Forelimb muscle (tissue), 1 donor: ENCODE data around the gene ALX3. TPM values are rescaled to one million over a fixed set of nuclear protein-coding genes. Genes with fewer than 3 reads are reported as not detected.

Experiments used
- DNase-seq: peaks from one replicate; pipeline ENCODE4 v3.0.0-alpha.2; 2013; ENCODE audit warnings: low read depth
- polyA plus RNA-seq: library from polyadenylated mRNA; unstranded; fragments of 120-200 nt; gene quantifications from one replicate; pipeline ENCODE4 v1.2.1, GENCODE V29; 2013; ENCODE audit not compliant: insufficient read length

ALX3 gene
- polyA plus RNA-seq, 1 donor: not detected

GRCh38 chr1:110065841-110066240, 4.6 kb downstream of the ALX3 start:
- no peak for DNase-seq

- no peak for DNase-seq
Measured at GRCh38 chr1:110064576-110065337, 5.7 kb downstream of the ALX3 start.

- no peak for DNase-seq
Measured at GRCh38 chr1:110063781-110064180, 6.7 kb downstream of the ALX3 start.

- DNase-seq: no peak
Measured at GRCh38 chr1:110062612-110063011, 7.9 kb downstream of the ALX3 start.

GRCh38 chr1:110061341-110061740, 9.1 kb downstream of the ALX3 start:
- no peak for DNase-seq

- no peak for DNase-seq
Measured at GRCh38 chr1:110060662-110061060, 9.8 kb downstream of the ALX3 start.

- no peak for DNase-seq
Measured at GRCh38 chr1:110060034-110060661, 10.3 kb downstream of the ALX3 start.

- DNase-seq: no peak
Measured at GRCh38 chr1:110059133-110059863, 11.2 kb downstream of the ALX3 start.

GRCh38 chr1:110058591-110058990, 11.9 kb downstream of the ALX3 start:
- no peak for DNase-seq

GRCh38 chr1:110057963-110058518, 12.4 kb downstream of the ALX3 start:
- DNase-seq: no peak

- DNase-seq: no peak
Measured at GRCh38 chr1:110056776-110057175, 13.7 kb downstream of the ALX3 start.

- DNase-seq: no peak
Measured at GRCh38 chr1:110056285-110056683, 14.2 kb downstream of the ALX3 start.

- no peak for DNase-seq
Measured at GRCh38 chr1:110055493-110056284, 14.8 kb downstream of the ALX3 start.

- no peak for DNase-seq
Measured at GRCh38 chr1:110053552-110054428, 16.7 kb downstream of the ALX3 start.

GRCh38 chr1:110051262-110051648, 19.2 kb downstream of the ALX3 start:
- no peak for DNase-seq

GRCh38 chr1:110050602-110051261, 19.7 kb downstream of the ALX3 start:
- DNase-seq: no peak

- no peak for DNase-seq
Measured at GRCh38 chr1:110049801-110050601, 20.5 kb downstream of the ALX3 start.

GRCh38 chr1:110048923-110049601, 21.4 kb downstream of the ALX3 start:
- no peak for DNase-seq

- DNase-seq: no peak
Measured at GRCh38 chr1:110048240-110048639, 22.2 kb downstream of the ALX3 start.
